ENCODE data around the gene ADGRB3. TPM values are rescaled to one million over a fixed set of nuclear protein-coding genes. Genes with fewer than 3 reads are reported as not detected.

Gene ADGRB3
- total RNA-seq (under 1 TPM; 0.08 to 0.34 (median 0.22) TPM), polyA plus RNA-seq (under 1 TPM; 0.04 to 0.26 TPM)

- Histone ChIP-seq H3K36me3 (no peaks in the 10 kb centered on the region), H3K27me3 (peaks cover 0 to 37% (median 8%) of the 10 kb centered on the region in 4 donors), H3K4me3 (peak within 1 kb of the TSS; percentile 34 to 64 (median 44)), H3K27ac (no peak within 1 kb of the TSS), H3K9me3 (no peaks in the 10 kb centered on the region), H3K4me1 (peaks cover 0 to 4% (median 4%) of the 10 kb centered on the region in 3 donors)
- FAIRE-seq (no peak), DNase-seq (peak; percentile 38 to 81 (median 62)), ATAC-seq (peak; percentile 75 to 94 (median 92))
- WGBS, 2 donors = 0 to 1% methylated on average over 36 to 79 of the region's 79 CpGs
- intact Hi-C loops (cut with DNase I) = no loop called here
- TF ChIP-seq CTCF (IDR thresholded peaks at IDR 0.05) = no peak
Measured at GRCh38 chr6:68634726-68635411, at the start of gene ADGRB3. Gene ADGRB3 (plus strand): TSS chr6:68635282. CDS start chr6:68638676, 3,394 bp downstream.

GRCh38 chr6:68593558-68593957 is 41.5 kb upstream of the ADGRB3 start:
- Histone ChIP-seq H3K27me3 (no peaks in the 10 kb centered on the region), H3K27ac (no peak overlapping the region), H3K4me3 (no peak overlapping the region), H3K9me3 (no peaks in the 10 kb centered on the region), H3K36me3 (no peaks in the 10 kb centered on the region), H3K4me1 (no peaks in the 10 kb centered on the region)
- TF ChIP-seq CTCF (IDR thresholded peaks at IDR 0.05) = no peak
- FAIRE-seq (no peak), ATAC-seq (no peak), DNase-seq (no peak)
- 82 to 87% methylated on average over 1 of the region's 1 CpG for WGBS, 2 donors
- intact Hi-C loops (cut with DNase I) = no loop called here

GRCh38 chr6:68597642-68598041 is 37.4 kb upstream of the ADGRB3 start:
- H3K27ac ChIP-seq = no peak overlapping the region
- no peaks in the 10 kb centered on the region for H3K27me3 ChIP-seq
- WGBS, 2 donors = 24 to 34% methylated on average over 3 of the region's 3 CpGs
- H3K4me1 ChIP-seq = no peaks in the 10 kb centered on the region
- no peaks in the 10 kb centered on the region for H3K9me3 ChIP-seq
- DNase-seq = no peak
- no peak for ATAC-seq
- no peak for FAIRE-seq
- H3K4me3 ChIP-seq = no peak overlapping the region
- no peak for TF ChIP-seq CTCF (IDR thresholded peaks at IDR 0.05)
- H3K36me3 ChIP-seq = no peaks in the 10 kb centered on the region
- intact Hi-C loops (cut with DNase I) = no loop called here

- Histone ChIP-seq H3K27ac (no peak overlapping the region), H3K9me3 (no peaks in the 10 kb centered on the region), H3K4me3 (no peak overlapping the region), H3K36me3 (no peaks in the 10 kb centered on the region), H3K27me3 (no peaks in the 10 kb centered on the region), H3K4me1 (no peaks in the 10 kb centered on the region)
- FAIRE-seq (no peak), DNase-seq (no peak), ATAC-seq (no peak)
- intact Hi-C loops (cut with DNase I) = no loop called here
- no peak for TF ChIP-seq CTCF (IDR thresholded peaks at IDR 0.05)
Measured at GRCh38 chr6:68615938-68616337, 19.1 kb upstream of the ADGRB3 start.

- H3K27ac ChIP-seq = no peak overlapping the region
- DNase-seq (no peak), ATAC-seq (no peak), FAIRE-seq (no peak)
- H3K4me1 ChIP-seq = no peaks in the 10 kb centered on the region
- intact Hi-C loops (cut with DNase I) = no loop called here
- H3K27me3 ChIP-seq = no peaks in the 10 kb centered on the region
- no peak overlapping the region for H3K4me3 ChIP-seq
- 79 to 86% methylated on average over 6 of the region's 6 CpGs for WGBS, 2 donors
- no peaks in the 10 kb centered on the region for H3K9me3 ChIP-seq
- TF ChIP-seq CTCF (IDR thresholded peaks at IDR 0.05) = no peak
- no peaks in the 10 kb centered on the region for H3K36me3 ChIP-seq
Measured at GRCh38 chr6:68625998-68626397, 9.1 kb upstream of the ADGRB3 start.

All from pancreas (tissue), 10 donors.